Germinal center (tissue), 1 donor: ENCODE measurements around the gene RXRA.

Source experiments
- DNase-seq: peaks from one replicate; pipeline ENCODE4 v3.0.0; 2012; ENCODE audit warnings: mixed read lengths, low spot score

The RXRA gene

DNA sequence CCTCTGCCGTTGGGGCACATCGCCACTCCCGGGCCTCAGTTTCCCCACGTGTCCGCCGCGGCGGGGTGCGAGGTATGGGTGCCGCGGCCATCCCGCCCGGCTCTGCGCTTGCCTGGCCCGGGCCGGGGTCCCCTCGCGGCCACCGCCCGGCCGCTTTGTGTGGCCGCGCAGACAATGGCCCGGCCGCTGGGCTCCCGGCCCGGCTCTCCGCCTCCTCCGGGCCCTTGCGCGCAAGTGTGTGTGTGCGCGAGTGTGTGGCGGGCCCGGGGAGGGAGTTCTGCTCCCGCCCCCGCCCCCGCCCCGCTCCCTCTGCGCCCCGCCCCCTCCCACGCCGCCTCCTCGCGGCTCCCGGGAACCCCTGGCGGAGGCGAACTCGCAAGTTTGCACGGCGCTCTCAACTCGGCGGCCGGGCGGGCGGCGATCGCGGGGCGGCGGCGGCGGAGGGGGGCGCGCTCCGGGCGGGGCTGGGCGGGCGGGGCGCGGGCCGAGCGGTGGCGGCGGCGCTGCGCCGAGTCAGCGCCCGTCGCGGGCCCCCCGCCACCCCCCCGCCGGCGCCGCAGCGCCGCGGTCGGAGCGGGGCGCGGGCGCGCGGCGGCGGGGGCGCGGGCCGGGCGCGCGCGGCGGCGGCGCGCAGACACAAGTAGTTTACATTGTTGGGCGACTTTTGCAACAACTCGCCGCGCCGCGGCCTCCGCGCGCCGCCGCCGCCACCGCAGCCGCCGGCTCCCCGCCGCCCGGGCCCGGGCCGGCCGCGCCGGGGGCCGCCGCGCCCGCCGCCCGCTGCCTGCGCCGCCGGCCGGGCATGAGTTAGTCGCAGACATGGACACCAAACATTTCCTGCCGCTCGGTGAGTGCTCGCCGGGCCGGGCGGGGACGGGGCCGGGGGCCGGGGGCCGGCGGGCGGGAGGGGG is at the start of gene RXRA:
Gene RXRA, plus strand, starts transcription at position 643 of the 911 bp plus-strand sequence. Its CDS starts 177 bp downstream, at position 820.
- peak; percentile 71 for DNase-seq

DNA sequence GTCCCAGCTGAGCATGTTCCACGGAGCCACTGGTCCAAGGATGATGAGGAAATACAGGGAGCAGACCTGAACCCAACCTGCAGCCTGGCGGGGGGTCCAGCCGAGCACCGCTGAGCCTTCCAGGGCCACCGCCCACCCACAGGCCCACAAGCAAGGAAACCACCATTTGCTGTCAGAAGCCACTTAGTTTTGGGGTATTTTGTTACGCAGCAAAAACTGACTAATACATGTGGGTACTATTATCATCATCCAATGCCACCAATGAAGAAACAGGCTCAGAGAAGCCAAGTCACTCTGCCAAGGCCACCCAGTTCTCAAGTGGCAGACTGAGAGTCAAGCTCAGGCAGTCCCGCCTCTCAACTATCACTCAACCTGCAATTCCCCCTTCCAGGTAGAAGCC is 48.0 kb upstream of the RXRA start:
- no peak for DNase-seq

DNA sequence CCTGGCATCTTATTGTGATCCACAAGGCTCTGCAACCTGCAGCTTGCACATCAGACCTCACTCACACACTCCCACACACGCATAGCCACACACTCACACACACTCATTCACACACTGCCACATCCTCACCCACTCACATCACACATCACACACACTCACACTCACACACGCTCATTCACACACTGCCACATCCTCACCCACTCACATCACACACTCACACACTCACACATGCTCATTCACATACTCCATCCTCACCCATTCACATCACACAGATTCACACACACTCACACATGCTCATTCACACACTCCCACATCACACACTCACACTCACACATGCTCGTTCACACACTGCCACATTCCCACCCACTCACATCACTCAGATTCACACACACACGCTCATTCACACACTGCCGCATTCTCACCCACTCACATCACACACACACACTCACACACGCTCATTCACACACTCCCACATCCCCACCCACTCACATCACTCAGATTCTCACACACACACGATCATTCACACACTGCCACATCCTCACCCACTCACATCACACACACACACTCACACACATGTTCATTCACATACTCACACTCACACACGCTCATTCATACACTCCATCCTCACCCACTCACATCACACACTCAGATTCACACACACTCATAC is 47.1 kb upstream of the RXRA start:
- no peak for DNase-seq

DNA sequence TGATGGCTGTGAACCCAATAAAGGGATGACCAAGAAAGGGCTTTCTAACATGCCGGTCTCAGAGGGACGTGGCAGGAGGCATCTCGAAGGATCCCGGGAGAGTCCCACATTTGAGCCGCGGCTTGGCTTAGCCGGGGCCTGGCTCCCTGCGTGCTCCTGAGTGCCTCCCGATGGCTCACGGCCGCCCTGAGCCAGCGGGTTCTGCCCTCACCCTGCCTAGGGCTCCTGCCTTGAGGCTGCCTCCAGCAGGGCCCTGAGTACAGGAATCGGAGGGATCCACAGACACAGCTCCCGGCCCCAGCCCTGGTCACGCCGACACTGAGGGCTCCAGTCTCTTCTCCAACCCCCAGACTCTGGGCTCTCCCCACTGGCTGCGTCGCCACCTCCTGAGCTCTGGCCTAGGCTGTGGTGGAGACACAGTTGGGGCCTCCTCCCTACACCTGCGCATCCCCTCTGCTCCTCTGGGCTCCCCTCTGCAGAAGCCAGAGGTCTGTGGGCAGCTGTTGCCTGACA is 44.1 kb upstream of the RXRA start:
- DNase-seq, result no peak

DNA sequence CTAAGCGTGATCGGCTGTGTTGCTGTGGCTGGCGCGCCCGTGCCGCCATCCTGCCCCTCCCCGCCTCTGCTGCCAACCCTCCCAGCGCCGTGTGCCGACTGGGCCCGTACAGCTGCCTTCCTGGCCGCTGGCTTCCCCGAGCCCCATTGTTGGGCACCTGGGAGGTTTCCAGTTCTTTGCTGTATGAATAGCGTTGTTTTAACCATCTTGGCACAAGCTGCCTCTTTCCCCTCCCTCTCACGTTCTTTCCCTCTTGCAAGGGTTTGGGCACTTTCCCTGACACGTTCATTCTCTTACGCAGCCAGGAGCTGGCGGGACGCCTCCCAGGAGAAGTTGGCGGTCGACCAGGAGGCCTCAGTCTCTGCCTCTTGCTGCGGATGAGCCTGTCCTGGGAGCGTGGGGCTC is 43.1 kb upstream of the RXRA start:
- no peak for DNase-seq

DNA sequence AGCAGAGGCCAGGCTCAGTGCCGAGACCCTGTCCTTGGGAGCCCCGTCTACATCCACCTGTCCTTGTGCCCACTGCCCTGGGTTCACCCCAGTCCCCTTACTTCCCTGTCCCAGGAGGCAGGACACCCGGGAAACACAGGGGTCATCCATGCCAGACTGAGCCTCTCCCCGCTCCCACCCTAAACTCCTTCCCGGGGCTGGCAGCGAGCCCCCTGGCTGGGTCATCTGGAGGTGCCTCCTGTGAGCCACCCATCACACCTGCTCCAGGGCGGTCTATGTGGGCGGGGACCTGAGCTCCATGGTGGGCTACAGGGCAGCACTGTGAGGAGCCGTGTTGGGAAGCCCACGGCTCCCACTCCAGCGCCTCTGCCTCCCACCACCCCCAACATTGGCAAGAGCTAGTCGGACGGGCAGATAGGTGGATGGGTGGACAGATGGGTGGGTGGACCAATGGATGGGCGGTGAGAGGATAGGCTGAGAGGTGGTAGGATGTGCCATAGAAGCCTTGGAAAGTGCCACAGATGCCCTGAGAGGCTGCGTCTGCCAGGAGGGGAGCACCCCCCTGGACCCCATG is 42.5 kb upstream of the RXRA start:
- DNase-seq, result no peak

DNA sequence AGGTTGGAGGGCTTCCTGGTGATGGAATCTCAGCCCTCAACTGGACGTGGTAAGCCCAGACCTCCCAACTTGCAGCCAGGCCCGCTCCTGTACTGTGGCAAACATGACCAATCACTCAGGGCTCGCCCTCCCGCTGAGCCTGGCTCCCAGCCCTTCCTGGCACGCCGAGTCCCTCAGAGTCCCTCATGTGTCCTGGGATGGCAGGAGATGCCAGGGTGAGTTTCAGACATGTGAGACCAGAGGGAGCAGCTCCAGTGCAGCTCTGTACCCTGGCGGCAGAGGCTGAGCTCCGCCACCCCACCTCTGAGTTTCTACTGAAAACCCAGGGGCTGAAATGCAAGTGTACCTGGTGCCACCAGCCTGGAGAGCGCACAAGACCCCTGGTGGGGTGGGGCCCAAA is 42.0 kb upstream of the RXRA start:
- no peak for DNase-seq

DNA sequence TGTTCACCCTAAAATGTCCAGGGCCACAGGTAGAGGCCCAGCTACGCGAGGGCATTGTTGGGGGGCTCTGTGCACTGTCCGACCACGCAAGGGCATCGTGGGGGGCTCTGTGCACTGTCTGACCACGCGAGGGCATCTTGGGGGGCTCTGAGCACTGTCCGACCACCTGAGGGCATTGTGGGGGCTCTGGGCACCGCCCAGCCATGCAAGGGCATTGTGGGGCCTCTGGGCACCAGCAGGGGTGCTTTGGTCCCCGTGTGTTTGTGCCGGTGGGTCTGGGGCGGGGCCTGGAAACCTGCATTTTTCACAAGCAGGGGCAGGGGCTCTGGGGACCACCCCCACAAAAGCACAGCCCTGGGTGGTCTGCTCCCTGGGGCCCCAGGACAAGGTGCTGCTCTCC is 41.5 kb upstream of the RXRA start:
- no peak for DNase-seq

DNA sequence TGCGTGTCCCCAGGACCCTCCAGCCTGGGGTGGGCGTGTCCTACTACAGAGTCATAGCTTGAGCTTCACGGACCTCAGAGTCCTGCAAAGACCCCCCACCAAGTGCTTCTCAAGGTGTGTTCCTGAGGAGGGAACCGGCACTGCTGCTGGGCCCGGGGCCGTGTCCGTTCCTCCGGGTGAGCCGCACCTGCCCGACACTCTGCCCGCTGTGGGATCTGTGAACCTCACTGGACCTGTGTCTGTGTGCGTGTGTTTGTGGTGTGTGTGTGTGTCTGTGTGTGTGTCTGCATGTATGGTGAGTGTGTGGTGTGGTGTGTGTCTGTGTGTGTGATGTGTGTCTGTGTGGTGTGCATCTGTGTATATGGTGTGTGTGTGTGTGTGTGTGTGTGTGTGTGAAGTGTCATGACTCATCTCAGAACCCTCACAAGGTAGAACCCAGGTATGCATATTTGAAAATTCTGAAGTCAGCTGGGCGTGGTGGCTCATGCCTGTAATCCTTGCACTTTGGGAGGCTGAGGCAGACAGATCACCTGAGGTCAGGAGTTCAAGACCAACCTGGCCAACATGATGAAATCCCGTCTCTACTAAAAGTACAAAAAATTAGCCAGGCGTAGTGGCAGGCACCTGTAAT is 40.9 kb upstream of the RXRA start:
- DNase-seq, result no peak

DNA sequence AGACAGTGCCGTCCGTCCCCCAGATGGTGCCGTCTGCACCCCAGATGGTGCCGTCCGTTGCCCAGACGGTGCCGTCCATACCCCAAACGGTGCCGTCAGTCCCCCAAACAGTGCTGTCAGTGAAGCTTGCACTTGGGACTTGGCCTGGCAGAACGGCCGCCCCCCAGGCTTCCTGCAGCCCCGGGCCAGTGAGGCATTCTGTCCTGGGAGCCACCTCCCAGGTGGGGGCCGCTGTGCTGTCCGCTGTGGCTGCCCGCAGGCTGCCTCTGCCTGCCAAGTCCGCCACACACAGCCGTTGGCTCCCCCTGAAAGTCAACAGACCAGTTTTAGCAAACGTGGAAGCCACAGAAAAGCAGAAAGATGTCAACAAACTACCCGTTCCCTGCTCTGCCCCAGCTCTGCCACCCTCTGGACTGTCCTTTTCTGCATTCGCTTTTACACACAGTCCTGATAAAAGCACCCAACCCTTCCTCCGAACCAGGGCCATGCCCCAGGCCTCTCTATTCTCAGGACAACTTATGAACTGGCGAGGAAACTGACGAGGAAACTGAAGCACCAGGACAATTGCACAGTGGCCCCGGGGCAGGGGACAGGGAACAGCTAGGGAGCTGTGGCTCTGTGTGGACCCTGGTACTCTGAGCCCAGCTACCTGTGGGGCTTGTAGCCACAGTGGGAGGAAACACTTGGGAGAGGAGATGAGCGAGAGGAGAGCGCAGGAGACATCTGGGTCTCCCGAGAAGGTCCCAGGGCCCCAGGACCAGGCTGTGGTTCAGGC is 39.6 kb upstream of the RXRA start:
- DNase-seq, result no peak

DNA sequence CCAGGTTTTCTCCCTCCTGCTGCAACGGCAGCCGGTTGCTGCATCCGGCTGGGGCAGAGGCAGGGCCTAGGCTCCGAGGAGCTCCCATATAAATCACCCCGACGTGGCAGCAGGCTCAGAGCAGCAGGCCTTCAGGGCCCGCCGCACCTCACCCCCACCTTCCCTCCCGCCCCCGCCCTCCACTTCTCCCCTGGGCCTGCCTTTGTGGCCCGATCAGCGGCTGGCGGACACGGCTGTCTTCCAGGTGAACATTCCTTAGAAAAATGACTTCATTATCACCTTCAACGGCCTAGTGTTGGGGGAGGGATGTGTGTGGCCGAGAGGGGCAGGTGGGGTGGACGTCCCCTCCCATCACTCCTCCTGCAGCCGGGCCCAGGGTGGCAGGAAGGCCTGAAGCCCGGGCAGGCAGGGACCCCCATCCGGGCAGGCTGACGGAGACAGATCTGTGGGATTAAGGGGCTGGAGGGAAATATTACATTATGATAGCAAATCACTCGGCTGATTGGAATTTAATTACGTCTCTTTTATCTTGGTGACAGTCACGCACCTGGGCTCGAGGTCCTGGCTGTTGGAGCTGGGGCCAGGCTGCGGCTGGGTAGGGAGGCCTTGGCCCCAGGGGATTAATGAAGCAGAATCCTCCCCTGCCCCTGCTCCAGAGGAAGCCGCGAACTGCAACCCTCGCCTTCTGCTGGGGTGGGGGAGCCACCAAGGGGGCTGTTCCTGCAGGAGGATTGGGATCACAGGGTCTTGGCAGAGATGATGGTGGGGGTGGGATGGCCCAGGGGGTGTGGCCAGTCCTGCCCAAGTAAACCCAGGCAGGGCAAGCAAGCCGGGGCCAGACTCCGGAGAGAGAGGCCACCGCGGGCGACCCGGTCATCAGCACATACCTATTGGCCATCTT is 38.4 kb upstream of the RXRA start:
- DNase-seq, result no peak

DNA sequence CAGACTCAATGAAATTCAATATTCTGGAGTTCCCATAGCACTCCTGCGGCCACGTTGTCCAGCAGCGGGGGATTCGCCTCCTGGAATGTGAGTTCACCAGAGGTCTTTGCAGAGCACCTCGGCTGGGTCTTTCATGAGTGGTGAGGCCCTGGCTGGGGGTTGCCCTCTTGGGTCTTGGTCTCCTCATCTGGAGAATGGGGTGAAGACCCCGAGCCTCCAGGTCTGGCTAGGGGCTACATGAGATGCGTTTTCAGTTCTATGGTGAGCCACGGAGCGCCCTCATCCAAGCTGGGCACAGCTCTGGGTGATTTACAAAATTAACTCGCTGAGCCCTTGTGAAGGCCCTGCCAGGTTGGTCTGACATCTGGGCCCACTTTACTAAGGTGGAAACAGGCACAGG is 37.5 kb upstream of the RXRA start:
- DNase-seq, result no peak

DNA sequence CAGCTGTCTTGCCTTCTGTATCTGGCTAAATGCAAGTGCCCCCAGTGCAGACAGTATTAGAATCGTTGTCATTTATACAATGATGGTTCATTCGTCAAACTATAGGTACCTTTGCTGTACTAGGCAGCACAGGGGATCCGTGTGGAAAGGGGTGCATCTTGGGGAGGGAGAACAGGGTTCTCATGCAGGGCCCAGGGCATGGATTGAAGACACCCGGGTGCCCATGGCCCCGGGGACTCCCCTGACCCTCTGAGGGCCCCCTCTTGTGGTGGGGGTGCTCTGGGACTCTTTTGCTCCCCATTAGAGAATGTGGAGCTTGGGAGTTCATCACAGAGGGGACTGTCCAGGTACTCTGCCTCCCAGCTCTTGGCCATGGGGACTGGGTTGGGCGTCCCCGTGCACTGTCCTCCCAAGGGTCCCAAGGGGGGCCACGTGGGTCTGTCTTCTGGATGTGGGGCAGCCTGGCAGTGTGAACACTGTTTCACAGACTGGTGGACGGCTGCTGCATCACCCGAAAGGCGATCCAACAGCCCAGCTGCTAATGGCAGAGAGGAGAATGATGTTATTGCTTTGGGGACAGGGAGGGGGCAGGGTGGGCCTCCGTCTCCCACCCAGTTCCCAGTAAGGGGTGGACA is 36.9 kb upstream of the RXRA start:
- DNase-seq, result no peak

DNA sequence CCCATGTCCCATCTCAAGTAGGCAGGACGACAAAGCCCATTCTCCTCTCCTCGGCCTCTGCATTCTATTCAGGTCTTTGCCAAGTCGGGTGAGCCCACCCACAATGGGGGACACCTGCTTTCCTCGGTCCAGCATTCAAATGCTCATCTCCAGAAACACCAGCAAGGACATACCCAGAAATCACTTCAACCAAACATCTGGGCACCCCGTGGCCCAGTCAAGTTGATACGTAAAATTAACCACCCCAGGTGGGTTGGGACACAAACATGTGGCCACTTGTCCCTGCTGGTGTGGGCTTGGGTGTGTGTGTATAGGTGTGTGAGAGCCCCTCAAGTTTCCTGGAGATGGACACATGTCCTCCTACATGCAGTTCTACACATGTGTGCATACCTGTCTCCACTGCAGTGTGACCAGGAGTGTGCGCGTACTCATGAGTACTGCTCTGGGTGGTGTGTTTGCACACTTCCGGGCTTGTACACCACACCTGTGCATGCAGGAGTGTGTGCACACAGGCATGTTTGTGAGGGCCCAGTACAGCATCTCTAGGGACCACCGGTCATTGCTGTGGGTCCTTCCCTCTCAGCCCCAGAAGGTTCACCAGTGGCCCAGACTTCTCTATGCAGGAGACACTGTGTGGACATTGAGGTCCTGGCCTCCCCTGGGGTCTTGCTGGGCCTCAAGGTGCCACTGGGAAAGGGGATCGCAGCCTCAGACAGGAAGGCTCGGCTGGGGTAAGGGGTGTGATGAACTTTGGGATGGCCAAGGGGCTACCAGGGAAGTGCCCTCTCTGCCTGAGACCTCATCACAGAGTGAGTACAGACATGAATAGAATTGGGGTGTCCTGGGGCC is 35.4 kb upstream of the RXRA start:
- no peak for DNase-seq

DNA sequence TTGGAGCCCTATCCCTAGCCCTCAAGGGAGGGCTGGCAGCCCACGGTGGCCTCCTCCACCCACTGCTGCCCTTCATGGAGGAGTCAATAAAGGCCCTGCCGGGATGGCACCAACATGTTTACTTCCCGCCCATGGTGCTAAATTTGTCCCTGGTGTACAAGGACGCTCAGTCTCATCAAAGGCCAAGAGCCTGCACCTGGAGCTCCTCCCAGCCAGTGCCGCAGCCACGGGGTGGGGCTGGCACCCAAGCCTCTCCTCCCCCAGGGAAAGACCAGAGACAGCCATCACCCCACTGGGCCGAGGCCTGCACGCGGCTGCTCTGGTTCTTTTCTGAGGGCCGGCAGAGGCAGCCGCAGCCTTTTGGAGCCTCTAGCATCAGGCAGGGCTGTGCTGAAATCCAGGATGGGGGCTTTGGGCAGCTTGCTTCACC is 34.8 kb upstream of the RXRA start:
- no peak for DNase-seq

DNA sequence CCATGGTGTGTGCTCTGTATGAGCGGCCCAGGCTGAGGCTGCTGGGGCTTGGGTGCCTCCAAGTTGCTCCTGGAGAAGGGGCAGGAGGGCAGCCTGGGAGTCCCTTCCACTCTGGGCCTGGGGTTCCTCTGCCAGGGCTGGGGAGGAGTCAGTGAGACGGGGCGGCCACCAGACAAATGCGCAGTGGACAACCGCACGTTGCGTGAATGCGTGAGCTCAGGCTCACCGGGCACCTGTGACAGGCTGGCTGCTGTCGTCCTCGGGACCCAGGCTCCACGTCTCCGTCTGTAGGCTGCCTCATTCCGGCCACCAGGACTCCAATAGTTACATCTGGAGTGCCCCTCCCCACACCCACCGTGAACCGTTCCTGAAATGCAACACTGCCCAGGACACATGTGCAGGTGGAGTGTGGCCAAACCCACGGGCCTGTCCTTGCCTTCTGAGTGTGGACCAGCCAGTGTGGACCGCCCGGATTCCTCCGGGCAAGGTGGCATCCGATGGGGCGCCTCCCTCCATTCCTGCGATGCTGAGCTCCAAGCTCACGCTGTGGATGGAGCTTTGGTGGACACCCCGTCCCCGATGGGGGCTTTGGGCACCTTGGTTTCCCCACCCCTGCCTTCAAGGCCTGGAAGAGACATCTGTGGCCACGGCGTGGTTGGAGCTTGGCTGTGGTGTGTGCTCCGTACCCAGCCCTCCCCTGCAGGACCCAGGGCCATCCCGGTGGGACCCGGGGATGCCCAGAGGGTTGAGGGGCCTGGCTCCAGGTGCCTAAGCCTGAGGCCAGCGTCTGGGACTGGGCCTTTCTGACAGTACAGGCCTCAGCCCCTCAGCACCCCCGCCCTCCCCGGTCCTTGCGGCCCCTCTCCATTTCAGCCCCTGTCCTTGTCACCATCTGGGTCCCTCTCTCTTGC is 34.0 kb upstream of the RXRA start:
- no peak for DNase-seq

DNA sequence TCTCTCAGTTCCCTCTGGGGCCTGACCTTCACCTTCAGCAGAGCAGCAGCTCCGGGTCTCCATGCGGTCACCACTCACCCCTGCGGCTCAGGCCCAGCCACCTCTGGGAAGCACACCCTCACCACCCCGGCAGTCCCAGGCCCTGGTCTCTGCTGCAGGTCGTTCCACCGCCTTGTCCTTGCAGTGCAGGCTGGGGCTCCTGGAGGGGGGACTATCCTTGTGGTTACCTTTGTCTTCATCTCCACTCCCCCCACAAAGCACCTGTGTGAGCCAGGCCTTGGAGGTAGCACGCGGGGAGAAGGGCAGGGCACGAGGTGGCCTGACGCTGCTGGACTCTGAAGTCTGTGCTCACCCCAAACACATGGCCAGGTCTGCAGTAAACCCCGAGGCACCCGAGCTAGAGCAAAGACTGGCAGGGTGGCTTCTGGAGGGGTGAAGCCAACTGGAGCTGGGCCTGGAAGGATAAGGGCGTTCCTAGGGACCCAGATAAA is 33.2 kb upstream of the RXRA start:
- no peak for DNase-seq

DNA sequence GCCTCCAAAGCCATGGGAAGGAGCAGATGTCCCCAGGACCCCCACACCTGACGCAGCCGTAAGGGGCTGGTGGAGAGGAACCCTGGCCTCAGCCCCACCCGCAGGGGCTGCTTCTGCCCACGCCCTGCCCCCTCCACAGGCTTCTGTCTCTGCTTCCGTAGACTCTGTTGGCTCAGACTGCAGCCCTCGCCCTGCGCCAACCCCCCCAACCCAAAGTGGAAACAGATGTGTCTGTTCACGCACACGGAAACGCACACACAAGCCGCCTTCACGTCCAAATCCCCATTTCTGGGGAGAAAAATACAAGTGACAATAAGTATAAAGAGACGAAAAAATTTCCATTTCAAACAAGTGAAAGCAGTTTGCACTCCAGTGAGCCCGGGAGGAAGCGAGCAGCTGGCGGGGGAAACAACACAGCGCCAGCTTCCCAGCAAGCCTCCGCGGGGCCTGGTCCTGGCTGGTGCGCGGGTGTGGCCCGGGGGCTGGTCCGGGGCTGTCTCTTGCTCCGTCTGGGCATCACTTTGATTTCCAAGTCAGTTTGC is 32.6 kb upstream of the RXRA start:
- DNase-seq, result no peak
